Activated T-cell treated with anti-CD3 and anti-CD28 coated beads, Interleukin-2, amount 50 U/mL, for 48 hours (primary cell): ENCODE results near the gene C19orf85.
"Not testable (repeated sequence)": the region's sequence is repeated elsewhere in the genome, so short reads cannot be mapped to it uniquely, and the experiment has no call there.

Source experiments
- DNase-seq, 2 experiments: peaks; one replicate each; pipeline ENCODE4 v3.0.0-alpha.2; 2020

C19orf85 gene

DNA sequence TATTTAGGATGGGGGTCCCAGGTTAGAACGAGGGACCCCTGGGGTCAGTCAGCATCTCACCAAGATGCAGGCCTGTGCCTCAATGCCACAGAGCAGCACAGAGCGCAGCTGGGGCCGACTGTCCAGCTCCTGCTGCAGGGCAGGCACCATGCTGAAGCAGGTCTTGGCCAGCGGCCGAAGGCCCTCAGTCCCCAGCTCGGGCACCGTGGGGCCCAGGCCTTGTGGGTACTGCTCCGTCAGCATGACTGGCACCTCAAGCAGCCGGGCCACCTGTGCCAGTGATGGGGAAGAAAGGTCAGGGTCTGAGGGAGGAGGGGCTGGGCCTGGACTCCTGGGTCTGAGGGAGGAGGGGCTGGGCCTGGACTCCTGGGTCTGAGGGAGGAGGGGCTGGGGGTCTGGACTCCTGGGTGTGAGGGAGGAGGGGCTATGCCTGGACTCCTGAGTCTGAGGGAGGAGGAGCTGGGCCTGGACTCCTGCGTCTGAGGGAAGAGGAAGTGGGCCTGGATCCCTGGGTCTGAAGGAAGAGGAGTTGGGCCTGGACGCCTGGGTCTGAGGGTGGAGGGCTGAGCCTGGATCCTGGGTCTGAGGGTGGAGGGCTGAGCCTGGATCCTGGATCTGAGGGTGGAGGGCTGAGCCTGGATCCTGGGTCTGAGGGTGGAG, 8.8 kb downstream of the C19orf85 start:
- DNase-seq = no peak

- peak; percentile 60 to 62 for DNase-seq
Measured at GRCh38 chr19:55454787-55455243, 9.7 kb downstream of the C19orf85 start.

GRCh38 chr19:55453511-55454260, 10.9 kb downstream of the C19orf85 start:
- DNase-seq = no peak

DNA sequence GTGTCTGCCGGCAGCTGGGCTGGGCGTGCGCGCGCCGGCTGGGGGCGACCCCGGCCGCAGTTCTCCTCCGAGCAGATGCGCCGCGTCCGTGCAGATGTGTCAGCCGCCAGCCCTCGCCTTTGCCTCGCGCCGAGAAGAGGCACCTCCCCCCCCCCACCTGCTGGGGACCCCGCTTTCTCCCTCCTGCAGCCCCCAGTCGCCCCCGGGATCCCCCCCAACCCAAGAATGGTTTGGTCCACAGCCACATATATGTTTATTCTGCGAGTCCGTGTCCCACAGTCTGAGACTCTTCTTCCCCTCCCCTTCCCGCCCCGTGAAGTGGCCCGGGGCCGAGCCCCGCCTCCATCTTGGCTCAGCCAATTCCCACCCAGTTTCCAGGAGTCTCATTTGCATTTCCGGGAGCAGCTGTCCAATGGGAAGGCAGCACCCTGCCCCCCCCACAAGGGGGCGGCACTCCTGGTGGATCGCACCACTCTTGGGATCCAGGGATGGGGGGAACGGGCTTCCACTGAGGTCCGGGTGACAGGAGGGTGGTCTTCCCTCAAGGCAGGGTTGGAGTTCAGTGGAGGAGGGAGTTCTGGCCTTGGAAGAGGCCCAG, 11.7 kb downstream of the C19orf85 start:
- peak; percentile 65 to 68 for DNase-seq

DNA sequence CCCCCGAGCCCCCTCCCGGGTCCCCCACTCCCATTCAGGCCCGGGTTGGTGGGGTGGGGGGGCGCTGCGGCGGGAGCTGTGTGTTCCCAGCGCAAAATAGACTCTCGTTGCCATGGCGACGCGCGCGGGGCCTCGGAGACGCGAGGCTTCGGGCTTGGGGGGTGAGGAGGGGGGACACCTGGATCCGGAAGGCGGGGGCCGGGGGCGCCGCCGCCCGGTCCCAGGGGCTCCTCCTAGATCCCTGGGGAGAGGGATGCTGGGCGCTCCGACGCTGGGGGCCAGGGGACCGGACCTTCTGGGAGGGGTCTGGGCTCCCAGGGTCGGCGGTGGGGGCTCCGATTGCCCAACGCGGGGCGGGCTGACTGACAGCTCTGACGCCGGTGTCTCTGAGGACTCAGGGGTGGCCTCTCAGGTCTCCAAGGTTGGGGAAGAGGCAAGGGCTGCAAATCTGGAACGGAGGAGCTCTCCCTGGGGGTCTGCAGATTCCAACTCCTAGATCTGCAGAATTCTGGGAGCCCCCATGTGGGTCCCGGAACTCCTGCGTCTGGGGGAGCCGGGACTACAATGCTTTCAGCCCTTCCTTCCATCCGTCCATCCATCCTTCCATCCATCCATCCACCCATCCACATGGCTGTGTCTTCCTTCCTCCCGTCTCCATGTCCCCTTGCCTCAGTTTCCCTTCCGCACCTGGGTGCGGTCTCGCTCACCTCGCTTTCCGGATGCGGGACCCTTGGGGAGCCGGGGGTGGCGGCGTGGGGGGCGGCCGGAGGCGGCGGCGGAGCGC, 12.4 kb downstream of the C19orf85 start:
- DNase-seq = no peak

- peak in 1 of 2 experiments; percentile 41 for DNase-seq
Measured at GRCh38 chr19:55451163-55451964, 13.2 kb downstream of the C19orf85 start.

DNA sequence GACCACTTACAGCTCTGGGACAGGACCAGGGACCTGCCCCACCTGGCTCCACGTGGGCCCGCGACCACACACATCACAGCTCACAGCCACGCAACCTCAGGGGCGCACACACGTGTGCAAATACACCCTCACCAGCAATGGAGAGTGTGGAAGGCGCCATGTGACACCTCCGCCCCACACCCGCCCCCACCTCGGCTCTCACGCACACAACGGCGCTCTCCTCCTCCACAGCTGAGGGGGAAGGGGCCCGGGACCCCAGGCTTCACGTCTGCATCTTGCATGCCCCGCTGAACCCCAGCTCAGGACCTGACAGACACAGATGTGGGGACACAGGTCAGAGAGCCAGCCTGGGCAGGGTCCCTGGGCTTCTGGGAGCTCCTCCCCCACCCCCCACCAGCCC, 15.1 kb downstream of the C19orf85 start:
- DNase-seq = no peak

GRCh38 chr19:55448175-55448490, 16.4 kb downstream of the C19orf85 start:
- not testable (repeated sequence) for DNase-seq

GRCh38 chr19:55447421-55448174, 17.0 kb downstream of the C19orf85 start:
- DNase-seq = no peak

DNA sequence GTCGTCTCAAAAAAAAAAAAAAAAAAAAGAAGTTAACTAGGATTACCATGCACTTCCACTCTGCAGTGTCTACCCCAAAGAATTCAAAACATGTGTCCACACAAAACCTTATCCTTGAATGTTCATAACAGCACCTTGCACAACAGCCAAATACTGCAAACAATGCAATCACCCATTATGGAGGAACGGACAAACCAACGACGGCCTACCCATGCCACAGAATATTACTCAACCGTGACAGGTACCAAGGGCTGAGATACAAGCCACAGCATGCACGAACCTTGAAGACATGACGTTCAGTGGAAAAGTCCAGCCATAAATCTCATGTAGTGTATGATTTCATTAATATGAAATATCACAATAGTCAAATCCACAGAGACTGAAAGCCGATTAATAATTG, 18.5 kb downstream of the C19orf85 start:
- DNase-seq = no peak

GRCh38 chr19:55444646-55445045, 19.9 kb downstream of the C19orf85 start:
- no peak for DNase-seq

DNA sequence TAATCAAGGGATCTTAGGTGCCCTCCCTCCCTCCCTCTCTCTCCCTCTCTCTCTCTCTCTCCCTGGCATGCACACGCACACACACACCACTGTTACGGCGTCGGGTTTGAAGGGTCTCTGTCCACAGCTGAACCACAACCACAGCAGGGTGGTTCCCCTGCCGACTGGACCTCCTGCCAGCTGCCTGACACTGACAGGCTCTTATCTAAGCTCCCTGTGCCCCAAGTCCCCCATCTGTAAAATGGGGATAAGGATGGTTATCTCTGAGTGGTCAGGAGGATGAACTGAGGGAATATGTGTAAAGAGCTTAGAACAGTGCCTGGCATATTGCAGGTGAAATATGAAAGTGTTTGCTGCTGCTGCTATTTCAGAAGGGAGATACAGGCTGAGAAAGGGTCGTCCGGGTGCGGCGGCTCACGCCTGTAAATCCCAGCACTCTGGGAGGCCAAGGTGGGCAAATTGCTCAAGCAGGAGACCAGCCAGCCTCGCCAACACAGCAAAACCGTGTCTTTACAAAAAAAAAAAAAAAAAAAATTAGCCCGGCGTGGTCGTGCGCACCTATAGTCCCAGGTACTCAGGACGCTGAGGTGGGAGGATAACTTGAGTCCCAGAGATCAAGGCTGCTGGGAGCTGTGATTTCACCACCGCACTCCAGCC, 20.6 kb downstream of the C19orf85 start:
- no peak for DNase-seq

- DNase-seq = no peak
Measured at GRCh38 chr19:55443045-55443823, 21.3 kb downstream of the C19orf85 start, which contains the start of gene SHISA7. TSS of gene SHISA7 (minus strand) at chr19:55443300. CDS start at chr19:55442863, 437 bp downstream.

- DNase-seq = no peak
Measured at GRCh38 chr19:55442372-55442961, 22.1 kb downstream of the C19orf85 start.

GRCh38 chr19:55441692-55442321, 22.7 kb downstream of the C19orf85 start:
- peak in 1 of 2 experiments; percentile 54 for DNase-seq

- DNase-seq = no peak
Measured at GRCh38 chr19:55441319-55441691, 23.2 kb downstream of the C19orf85 start.

GRCh38 chr19:55440411-55441105, 24.0 kb downstream of the C19orf85 start:
- DNase-seq = peak in 1 of 2 experiments; percentile 55

- DNase-seq = no peak
Measured at GRCh38 chr19:55439052-55439451, 25.5 kb downstream of the C19orf85 start.

- no peak for DNase-seq
Measured at GRCh38 chr19:55437410-55437809, 27.1 kb downstream of the C19orf85 start.
